BLaER1 (cell line): ENCODE data around the gene BTC.

ENCODE experiments used
- H3K27ac ChIP-seq: shearing (Covaris generic); formaldehyde crosslinking; 2 replicates; pipeline ENCODE4 v1.8.1; 2022
- H3K27me3 ChIP-seq: shearing (Covaris generic); formaldehyde crosslinking; 2 replicates; pipeline ENCODE4 v1.8.1; 2022
- H3K36me3 ChIP-seq: shearing (Covaris generic); formaldehyde crosslinking; 2 replicates; pipeline ENCODE4 v1.8.1; 2022
- H3K4me1 ChIP-seq: shearing (Covaris generic); formaldehyde crosslinking; 2 replicates; pipeline ENCODE4 v1.8.1; 2022
- H3K4me2 ChIP-seq: shearing (Covaris generic); formaldehyde crosslinking; 2 replicates; pipeline ENCODE4 v1.8.1; 2022
- H3K4me3 ChIP-seq: shearing (Covaris generic); formaldehyde crosslinking; 2 replicates; pipeline ENCODE4 v1.8.1; 2022
- H3K9ac ChIP-seq: shearing (Covaris generic); formaldehyde crosslinking; 2 replicates; pipeline ENCODE4 v1.8.1; 2022
- H3K9me3 ChIP-seq: shearing (Covaris generic); formaldehyde crosslinking; 2 replicates; pipeline ENCODE4 v1.8.1; 2022
- H4K20me1 ChIP-seq: shearing (Covaris generic); formaldehyde crosslinking; 2 replicates; pipeline ENCODE4 v1.8.1; 2022
- Cebpa-rat ChIP-seq: shearing (Covaris generic); IDR thresholded peaks from 2 replicates; pipeline ENCODE4 v1.8.1; 2022

BTC gene

DNA sequence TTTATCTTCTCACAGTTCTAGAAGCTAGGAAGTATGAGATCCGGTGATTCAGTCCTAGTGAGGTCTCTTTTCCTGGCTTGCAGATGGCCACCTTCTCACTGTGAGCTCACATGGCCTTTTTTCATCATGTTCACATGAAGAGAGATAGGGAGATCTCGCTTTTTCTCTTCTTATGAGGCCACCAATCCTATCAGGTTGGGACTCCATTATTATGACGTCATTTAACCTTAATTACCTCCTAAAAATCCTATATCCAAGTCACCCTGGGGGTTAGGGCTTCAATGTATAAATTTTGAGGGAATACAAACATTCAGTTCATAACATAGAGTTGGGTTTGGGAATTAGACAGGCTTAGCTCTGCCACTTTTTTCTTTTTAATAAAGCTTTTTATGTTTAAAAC lies 6.0 kb upstream of the BTC start:
- Histone ChIP-seq H4K20me1 (no peaks in the 10 kb centered on the region), H3K9ac (no peak overlapping the region)

DNA sequence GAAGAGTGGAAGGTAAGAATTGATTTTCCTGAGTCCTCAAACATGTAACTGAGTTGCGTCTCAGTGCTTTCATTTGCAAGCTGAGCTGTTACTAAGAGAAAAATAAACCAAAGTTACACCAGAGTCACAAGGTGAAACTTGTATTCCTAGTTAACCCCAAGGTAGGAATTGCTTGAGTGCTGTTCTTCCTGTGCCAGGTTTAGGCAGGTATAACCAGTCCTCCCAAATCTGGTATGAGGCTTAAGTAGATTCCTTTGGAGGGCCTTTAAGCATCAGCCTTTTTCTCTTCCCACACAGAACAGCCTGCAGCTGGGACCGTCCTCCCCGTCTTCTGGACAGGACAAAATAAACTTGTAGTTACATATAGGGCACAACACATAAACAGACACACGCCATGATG lies 2.3 kb upstream of the BTC start:
- no peak overlapping the region for H3K27ac ChIP-seq
- no peaks in the 10 kb centered on the region for H3K4me1 ChIP-seq
- no peaks in the 10 kb centered on the region for H3K27me3 ChIP-seq
- no peak overlapping the region for H3K9ac ChIP-seq
- no peak overlapping the region for H3K4me2 ChIP-seq
- H3K4me3 ChIP-seq = no peak overlapping the region
- no peaks in the 10 kb centered on the region for H3K36me3 ChIP-seq
- peaks cover 11% of the 10 kb centered on the region for H3K9me3 ChIP-seq
- no peaks in the 10 kb centered on the region for H4K20me1 ChIP-seq
- TF ChIP-seq Cebpa-rat = no peak

More for the DNA sequence above, 6.0 kb upstream of the BTC start:
- Histone ChIP-seq H3K36me3 (no peaks in the 10 kb centered on the region), H3K27me3 (no peaks in the 10 kb centered on the region), H3K4me1 (no peaks in the 10 kb centered on the region), H3K9me3 (no peaks in the 10 kb centered on the region), H3K27ac (no peak overlapping the region), H3K4me3 (no peak overlapping the region), H3K4me2 (no peak overlapping the region)
- no peak for TF ChIP-seq Cebpa-rat

DNA sequence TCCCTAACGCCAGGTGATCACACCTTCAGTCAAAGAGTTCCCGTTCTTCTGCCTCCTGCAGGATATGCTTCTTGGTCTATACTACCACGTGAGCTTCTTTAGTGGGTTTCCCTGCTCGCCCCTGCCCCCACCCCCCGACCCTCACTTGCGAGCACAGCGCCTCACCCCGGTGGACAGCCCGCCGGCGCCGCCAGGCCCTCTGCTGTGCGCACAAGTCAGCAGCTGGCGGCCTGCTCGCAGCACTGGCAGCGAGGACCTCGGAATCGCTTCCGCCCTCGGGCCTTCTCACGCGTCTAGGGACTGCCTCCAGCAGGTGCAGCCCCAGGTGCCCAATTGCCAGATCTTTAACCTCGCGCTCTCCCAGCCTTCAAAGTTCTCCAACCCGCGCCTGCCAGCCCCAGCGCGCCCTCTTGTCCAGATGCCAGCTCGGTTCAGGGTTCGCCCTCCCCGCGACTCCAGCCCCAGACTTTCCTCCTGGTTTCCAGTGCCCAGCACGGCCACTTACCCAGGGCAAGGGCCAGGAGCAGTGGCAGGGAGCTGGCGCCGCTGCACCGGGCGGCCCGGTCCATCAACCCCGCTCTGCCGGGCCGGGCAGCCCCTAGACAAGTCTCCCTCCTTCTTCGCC lies 454 bp downstream of the BTC start:
- H3K27ac ChIP-seq = no peak overlapping the region
- no peak overlapping the region for H3K9ac ChIP-seq
- no peaks in the 10 kb centered on the region for H3K4me1 ChIP-seq
- TF ChIP-seq Cebpa-rat = no peak
- no peaks in the 10 kb centered on the region for H4K20me1 ChIP-seq
- H3K9me3 ChIP-seq = peaks cover 11% of the 10 kb centered on the region
- H3K4me2 ChIP-seq = no peak overlapping the region
- no peaks in the 10 kb centered on the region for H3K27me3 ChIP-seq
- H3K4me3 ChIP-seq = no peak overlapping the region
- H3K36me3 ChIP-seq = no peaks in the 10 kb centered on the region

DNA sequence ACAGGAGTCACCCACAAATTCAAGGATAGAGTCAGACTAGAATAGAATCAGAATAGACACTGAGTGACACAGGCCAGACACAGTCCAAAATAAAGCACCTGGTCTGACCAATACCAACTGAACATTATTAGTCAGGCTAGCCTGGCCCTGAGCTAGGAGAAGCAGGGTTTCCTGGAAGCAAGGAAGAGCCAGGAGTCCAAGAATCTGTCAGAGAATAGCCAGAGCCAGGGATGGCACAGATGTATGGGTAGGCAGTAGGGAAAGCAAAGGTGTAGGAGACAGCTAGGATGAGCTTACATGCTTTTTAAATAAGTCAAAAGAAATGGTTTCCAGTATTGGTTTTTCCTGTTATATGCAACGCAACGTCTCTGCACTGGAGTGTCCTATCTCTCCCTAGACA lies 3.7 kb downstream of the BTC start:
- Histone ChIP-seq H3K4me2 (no peak overlapping the region), H3K4me3 (no peak overlapping the region), H3K36me3 (no peaks in the 10 kb centered on the region), H3K9ac (no peak overlapping the region), H3K27me3 (no peaks in the 10 kb centered on the region), H3K9me3 (peaks cover 11% of the 10 kb centered on the region), H3K4me1 (no peaks in the 10 kb centered on the region), H4K20me1 (no peaks in the 10 kb centered on the region), H3K27ac (no peak overlapping the region)
- TF ChIP-seq Cebpa-rat = no peak

DNA sequence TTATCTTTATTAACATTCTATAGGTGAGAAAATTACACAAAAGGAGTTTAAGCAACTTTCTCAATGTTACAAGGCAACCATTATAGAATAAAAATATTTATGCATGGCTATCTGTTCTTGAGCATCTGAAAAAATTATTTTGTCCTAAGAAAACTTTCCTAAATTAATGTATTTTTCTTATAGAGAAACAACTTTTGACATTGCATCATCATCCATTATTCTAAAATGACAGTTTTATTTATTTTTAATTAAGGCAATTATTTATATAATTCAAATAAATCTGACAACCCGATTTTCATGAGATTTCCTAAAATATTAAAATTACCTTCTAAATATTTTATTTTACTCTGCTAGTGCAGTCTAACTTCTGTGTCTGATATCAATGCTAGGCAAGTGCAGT lies 4.8 kb downstream of the BTC start:
- Histone ChIP-seq H3K4me3 (no peak overlapping the region), H3K4me2 (no peak overlapping the region), H3K9ac (no peak overlapping the region), H3K4me1 (no peaks in the 10 kb centered on the region), H3K9me3 (peaks cover 9% of the 10 kb centered on the region), H3K27me3 (no peaks in the 10 kb centered on the region), H3K36me3 (no peaks in the 10 kb centered on the region), H3K27ac (no peak overlapping the region), H4K20me1 (no peaks in the 10 kb centered on the region)
- TF ChIP-seq Cebpa-rat = no peak

DNA sequence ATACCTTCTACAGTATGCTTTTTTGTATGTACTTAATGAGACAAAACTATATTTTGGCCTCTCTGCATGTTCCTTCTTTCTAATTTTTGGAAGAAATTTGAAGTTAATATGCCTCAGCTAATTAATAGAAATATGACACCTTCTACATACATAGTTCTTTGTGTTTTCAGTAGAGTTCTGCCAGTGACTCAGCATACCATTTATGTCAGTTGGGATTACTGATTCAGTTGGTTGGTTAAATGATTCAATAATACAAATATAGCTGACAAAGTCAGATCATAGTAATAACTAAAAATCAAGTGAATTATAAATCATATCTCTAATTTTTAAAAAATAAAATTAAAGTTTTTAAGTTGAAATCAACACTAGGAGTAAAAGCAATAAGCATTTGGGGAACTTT lies 16.8 kb downstream of the BTC start:
- no peak for TF ChIP-seq Cebpa-rat
- Histone ChIP-seq H3K36me3 (no peaks in the 10 kb centered on the region), H3K9me3 (no peaks in the 10 kb centered on the region), H3K27me3 (no peaks in the 10 kb centered on the region), H3K9ac (no peak overlapping the region), H3K4me3 (no peak overlapping the region), H4K20me1 (no peaks in the 10 kb centered on the region), H3K27ac (no peak overlapping the region), H3K4me1 (no peaks in the 10 kb centered on the region), H3K4me2 (no peak overlapping the region)

DNA sequence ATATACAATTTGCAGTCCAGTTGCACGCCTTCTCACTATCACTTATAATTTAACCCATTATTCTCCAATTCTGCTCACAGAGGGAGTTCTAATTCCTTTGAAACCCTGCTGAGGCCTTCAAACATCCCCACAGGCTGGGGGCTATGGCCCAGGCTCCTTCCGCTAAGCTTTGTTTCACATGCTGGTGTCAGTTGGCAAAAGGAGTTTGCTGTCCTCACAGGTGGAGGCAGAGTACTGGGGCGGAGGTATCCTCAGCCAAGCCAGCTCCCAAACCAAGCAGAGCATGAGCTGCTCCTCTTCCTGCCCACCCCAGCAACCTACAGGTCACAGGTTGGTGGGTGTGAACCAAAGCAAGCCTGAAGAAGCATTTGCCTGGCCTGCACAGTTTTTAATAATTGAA lies 21.5 kb downstream of the BTC start:
- Histone ChIP-seq H3K27ac (no peak overlapping the region), H3K4me3 (no peak overlapping the region), H3K4me2 (no peak overlapping the region), H3K4me1 (no peaks in the 10 kb centered on the region), H3K9ac (no peak overlapping the region), H3K9me3 (no peaks in the 10 kb centered on the region), H3K36me3 (no peaks in the 10 kb centered on the region), H3K27me3 (no peaks in the 10 kb centered on the region), H4K20me1 (no peaks in the 10 kb centered on the region)
- TF ChIP-seq Cebpa-rat = no peak

DNA sequence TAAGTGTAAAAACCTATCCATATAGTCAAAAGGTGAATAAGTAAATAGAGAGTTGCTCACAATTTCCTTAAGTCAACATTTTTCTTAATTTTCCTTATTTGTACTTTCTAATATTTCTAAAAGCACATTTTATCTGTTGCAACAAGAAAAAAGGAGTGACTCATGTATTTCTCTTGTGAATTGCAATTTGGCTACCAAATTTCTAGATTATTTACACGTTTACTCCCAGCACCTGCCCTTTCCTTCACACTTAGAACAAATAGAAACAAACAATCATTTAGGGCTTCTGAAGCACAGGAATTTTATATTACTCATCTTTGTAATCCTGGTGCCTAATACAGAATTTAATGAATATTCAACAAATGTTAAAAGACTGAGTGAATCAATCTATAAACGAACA lies 22.2 kb downstream of the BTC start:
- Histone ChIP-seq H3K27me3 (no peaks in the 10 kb centered on the region), H3K4me1 (no peaks in the 10 kb centered on the region), H3K27ac (no peak overlapping the region), H3K9me3 (no peaks in the 10 kb centered on the region), H3K4me3 (no peak overlapping the region), H3K4me2 (no peak overlapping the region), H4K20me1 (no peaks in the 10 kb centered on the region), H3K9ac (no peak overlapping the region), H3K36me3 (no peaks in the 10 kb centered on the region)
- TF ChIP-seq Cebpa-rat = no peak

DNA sequence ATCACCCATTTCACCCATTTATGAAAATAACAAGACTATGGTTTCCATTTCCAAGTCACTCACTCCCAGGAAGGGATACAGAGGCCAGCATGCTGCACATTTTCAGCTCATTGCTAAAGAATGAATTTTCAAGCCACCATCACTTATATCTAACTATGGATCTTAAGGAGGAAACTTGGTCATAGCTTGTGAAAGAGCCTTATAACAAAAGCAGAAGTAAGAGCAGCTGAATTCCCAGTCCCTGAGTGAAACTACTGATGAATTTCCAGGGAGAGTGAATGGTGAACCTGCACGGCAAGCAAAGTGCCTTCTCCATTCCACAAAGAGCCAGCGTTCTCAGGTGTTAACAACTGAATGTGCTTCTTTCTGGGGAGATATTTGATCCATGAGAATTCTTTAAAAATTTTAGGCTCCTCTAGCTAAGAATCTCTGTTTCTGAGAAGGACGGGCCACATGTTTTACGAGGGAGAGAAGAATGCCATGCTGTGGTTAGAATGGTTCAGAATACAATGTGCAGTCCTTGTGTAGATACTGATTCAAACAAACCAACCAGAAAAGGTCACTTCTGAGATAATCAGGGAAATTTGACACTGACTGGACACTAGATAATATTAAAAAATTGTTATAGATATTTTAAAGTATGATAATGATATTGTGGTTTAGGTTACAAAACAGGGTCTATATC lies 24.0 kb downstream of the BTC start:
- no peak for TF ChIP-seq Cebpa-rat
- Histone ChIP-seq H3K36me3 (no peaks in the 10 kb centered on the region), H3K4me2 (no peak overlapping the region), H3K27me3 (no peaks in the 10 kb centered on the region), H4K20me1 (no peaks in the 10 kb centered on the region), H3K4me1 (no peaks in the 10 kb centered on the region), H3K4me3 (no peak overlapping the region), H3K9ac (no peak overlapping the region), H3K9me3 (no peaks in the 10 kb centered on the region), H3K27ac (no peak overlapping the region)

DNA sequence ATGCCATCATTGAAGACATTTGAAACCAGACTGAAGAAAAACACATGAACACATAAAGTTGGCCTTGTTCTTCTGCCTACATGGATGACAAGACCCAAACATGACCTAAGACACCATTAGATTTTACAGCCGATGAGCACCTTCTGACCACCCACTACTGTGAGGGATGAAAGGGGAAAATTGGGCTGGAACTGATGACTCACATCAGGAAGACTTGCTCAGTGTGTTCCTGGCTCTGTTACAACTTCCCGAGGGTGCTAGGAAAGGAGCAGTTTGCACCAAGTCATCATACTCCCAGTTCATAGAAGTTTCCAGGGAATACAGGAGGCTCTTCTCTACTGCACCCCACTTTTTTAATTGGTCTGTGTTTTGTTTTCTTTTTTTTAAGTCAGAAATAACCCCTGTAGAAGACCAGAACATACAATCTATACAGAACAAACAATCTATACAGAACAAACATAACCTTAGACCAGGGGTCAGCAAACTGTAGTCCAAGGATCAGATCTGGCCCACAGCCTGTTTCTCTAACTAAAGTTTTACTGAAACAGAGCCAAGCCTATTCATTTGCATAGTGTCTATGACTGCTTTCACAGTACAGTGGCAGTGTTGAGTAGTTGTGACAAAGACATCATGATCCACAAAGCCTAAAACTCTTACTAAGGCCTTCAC lies 25.3 kb downstream of the BTC start:
- Histone ChIP-seq H3K9me3 (no peaks in the 10 kb centered on the region), H3K36me3 (no peaks in the 10 kb centered on the region), H3K27me3 (no peaks in the 10 kb centered on the region), H3K4me2 (no peak overlapping the region), H3K9ac (no peak overlapping the region), H3K4me3 (no peak overlapping the region), H3K27ac (no peak overlapping the region), H4K20me1 (no peaks in the 10 kb centered on the region), H3K4me1 (no peaks in the 10 kb centered on the region)
- no peak for TF ChIP-seq Cebpa-rat
